ENCODE measurements around the gene KRT83. TPM values are rescaled to one million over a fixed set of nuclear protein-coding genes. Genes with fewer than 3 reads are reported as not detected.
A peak's percentile ranks its signal among the peaks of the same experiment; 100 is the strongest.

Gene KRT83
- total RNA-seq, 2 donors from 2014 or later, result 0.74 TPM; not detected in 1

DNA sequence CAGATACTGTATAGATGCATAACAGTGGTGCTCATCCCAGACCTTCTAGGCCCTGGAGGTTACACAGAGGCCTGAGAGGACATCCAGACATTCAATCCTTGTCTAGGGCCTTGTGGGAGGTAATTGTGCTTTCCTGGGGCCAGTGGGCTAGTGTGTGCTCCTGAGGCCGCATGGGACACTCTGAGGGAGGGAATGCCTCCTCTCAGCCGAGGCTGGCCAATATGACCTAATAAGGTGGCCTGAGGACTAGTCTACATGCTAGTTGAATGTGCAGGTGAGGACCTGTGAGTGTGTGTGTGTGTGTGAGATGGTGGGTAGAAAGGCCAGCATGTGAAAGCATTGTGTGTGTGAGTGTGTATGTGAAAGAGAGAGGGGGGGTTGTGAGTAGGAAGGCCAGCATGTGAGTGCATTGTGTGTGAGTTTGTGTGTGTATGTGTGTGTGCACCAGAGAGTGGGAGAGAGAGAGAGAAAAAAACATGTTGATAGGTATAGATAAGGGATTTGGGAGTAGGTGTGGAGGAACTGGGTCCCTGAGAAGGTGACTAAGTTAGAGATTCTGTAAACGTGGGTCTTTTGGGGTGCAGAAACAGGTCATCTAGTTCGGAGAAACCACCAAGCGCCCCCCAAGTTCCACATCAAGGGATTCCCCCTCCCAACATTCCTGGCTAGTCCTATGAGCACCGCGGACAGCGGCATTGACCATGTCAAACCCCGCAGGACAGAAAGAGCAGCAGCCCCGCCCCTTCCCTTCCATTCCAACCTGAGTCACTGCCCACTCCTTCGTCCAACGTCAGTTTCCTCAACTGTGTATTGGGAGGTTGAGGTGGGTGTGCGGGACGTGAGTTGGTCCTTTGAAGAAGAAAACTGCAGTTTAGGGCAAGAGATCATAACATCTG lies 20.2 kb downstream of the KRT83 start:
- H3K27ac ChIP-seq, result no peak overlapping the region
- no peaks in the 10 kb centered on the region for H3K27me3 ChIP-seq (replicated peaks; ENCODE audit: insufficient read depth)
- 67% methylated on average over 14 of the region's 14 CpGs for WGBS
- H3K36me3 ChIP-seq, result no peaks in the 10 kb centered on the region
- intact Hi-C loops (cut with DNase I), result no loop called here
- no peaks in the 10 kb centered on the region for H3K9me3 ChIP-seq
- no peaks in the 10 kb centered on the region for H3K4me1 ChIP-seq (replicated peaks)
- TF ChIP-seq POLR2A (IDR thresholded peaks at IDR 0.05), result no peak
- TF ChIP-seq, protein P1, sequence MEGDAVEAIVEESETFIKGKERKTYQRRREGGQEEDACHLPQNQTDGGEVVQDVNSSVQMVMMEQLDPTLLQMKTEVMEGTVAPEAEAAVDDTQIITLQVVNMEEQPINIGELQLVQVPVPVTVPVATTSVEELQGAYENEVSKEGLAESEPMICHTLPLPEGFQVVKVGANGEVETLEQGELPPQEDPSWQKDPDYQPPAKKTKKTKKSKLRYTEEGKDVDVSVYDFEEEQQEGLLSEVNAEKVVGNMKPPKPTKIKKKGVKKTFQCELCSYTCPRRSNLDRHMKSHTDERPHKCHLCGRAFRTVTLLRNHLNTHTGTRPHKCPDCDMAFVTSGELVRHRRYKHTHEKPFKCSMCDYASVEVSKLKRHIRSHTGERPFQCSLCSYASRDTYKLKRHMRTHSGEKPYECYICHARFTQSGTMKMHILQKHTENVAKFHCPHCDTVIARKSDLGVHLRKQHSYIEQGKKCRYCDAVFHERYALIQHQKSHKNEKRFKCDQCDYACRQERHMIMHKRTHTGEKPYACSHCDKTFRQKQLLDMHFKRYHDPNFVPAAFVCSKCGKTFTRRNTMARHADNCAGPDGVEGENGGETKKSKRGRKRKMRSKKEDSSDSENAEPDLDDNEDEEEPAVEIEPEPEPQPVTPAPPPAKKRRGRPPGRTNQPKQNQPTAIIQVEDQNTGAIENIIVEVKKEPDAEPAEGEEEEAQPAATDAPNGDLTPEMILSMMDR (IDR thresholded peaks at IDR 0.05), result no peak
- no peak for TF ChIP-seq POLR2AphosphoS5 (IDR thresholded peaks at IDR 0.05)
- no peak overlapping the region for H3K4me3 ChIP-seq
- DNase-seq (ENCODE audit: low spot score), result no peak

DNA sequence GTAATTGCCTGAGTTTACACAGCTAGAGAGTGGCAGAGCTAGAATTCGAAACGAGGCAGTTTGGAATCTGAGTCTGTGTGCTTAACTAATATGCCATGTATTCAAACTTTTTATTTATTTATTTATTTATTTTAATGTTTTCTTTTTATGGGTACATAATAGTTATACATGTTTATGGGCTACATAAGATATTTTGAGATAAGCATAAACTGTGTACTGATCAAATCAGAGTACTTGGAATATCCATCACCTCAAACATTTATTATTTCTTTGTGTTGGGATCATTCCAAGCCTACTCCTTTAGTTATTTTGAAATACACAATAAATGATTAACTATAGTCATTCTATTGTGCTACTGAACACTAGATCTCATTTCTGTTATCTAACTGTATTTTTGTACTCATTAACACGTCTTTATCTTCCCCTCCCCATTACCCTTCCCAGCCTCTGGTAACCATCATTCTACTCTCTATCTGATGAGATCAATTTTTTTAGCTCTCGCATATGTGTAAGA lies 22.5 kb downstream of the KRT83 start:
- intact Hi-C loops (cut with DNase I), result no loop called here
- Histone ChIP-seq H3K4me1 (replicated peaks) (no peaks in the 10 kb centered on the region), H3K27me3 (replicated peaks; ENCODE audit: insufficient read depth) (peaks cover 2% of the 10 kb centered on the region), H3K27ac (no peak overlapping the region), H3K36me3 (no peaks in the 10 kb centered on the region), H3K9me3 (no peaks in the 10 kb centered on the region), H3K4me3 (no peak overlapping the region)
- TF ChIP-seq, protein P1 (IDR thresholded peaks at IDR 0.05), result no peak
- TF ChIP-seq POLR2AphosphoS5 (IDR thresholded peaks at IDR 0.05), result peak; percentile 17
- TF ChIP-seq POLR2A (IDR thresholded peaks at IDR 0.05), result no peak
- WGBS, result 35% methylated on average over 4 of the region's 4 CpGs
- no peak for DNase-seq (ENCODE audit: low spot score)

DNA sequence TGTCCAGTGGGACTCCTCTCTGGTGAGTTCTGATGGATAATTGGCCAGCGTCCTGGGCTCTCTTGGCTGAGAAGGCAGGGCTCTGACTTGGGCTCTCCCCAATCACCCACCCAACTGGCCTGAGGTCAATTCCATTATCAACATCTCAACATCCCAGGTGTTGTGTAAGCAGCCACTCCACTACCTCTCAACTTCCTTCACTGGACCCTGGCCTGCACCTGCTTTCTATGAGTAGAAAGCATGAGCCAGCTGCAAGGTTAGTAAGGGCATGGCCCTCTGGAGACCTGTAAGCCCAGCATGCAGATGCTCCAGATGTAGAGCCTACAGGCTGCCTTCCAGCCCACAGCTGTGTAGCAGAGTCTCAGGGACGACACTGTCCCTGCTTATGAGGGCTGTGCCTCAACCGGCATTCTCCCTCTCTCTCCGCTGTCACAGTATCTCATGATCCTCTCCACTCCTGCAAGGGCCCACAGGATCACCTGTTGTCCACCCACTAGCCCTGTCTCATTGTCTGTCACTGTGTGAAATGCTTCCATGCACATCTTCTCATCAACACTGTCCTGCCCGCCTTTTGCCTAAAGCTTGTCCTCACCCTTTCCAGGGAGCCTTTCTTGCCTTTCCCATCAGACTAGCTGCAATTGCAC lies 24.5 kb downstream of the KRT83 start:
- WGBS, result 96% methylated on average over 4 of the region's 5 CpGs
- H3K9me3 ChIP-seq, result no peaks in the 10 kb centered on the region
- H3K4me1 ChIP-seq (replicated peaks), result no peaks in the 10 kb centered on the region
- peaks cover 2% of the 10 kb centered on the region for H3K27me3 ChIP-seq (replicated peaks; ENCODE audit: insufficient read depth)
- intact Hi-C loops (cut with DNase I), result no loop called here
- H3K36me3 ChIP-seq, result no peaks in the 10 kb centered on the region
- no peak for DNase-seq (ENCODE audit: low spot score)
- TF ChIP-seq, protein P1 (IDR thresholded peaks at IDR 0.05), result no peak
- no peak for TF ChIP-seq POLR2AphosphoS5 (IDR thresholded peaks at IDR 0.05)
- TF ChIP-seq POLR2A (IDR thresholded peaks at IDR 0.05), result no peak
- H3K4me3 ChIP-seq, result no peak overlapping the region
- no peak overlapping the region for H3K27ac ChIP-seq

DNA sequence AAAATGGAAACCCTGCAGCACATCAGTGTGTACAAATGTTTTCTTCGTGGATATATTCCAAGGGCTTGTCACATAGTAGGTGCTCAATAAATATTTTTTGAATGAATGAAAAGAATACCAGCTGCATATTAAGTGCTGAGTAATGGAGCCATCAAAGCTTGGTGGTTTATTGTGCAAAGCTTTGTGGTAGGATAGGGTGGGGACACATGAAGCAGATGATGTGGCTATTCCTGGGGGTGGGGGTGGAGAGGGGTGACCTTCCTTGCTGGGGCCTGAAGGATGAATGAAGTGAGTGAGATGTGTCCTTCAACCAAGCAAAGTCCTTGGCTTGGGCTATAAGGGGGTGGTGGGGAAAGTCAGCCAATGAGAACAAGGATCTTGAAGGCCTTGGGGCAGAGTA lies 25.5 kb downstream of the KRT83 start:
- DNase-seq (ENCODE audit: low spot score), result no peak
- WGBS, result 83% methylated on average over 1 of the region's 1 CpG
- Histone ChIP-seq H3K36me3 (no peaks in the 10 kb centered on the region), H3K4me1 (replicated peaks) (no peaks in the 10 kb centered on the region), H3K9me3 (no peaks in the 10 kb centered on the region), H3K27ac (no peak overlapping the region), H3K27me3 (replicated peaks; ENCODE audit: insufficient read depth) (peaks cover 2% of the 10 kb centered on the region), H3K4me3 (no peak overlapping the region)
- TF ChIP-seq POLR2A (IDR thresholded peaks at IDR 0.05), result no peak
- TF ChIP-seq POLR2AphosphoS5 (IDR thresholded peaks at IDR 0.05), result no peak
- intact Hi-C loops (cut with DNase I), result no loop called here

DNA sequence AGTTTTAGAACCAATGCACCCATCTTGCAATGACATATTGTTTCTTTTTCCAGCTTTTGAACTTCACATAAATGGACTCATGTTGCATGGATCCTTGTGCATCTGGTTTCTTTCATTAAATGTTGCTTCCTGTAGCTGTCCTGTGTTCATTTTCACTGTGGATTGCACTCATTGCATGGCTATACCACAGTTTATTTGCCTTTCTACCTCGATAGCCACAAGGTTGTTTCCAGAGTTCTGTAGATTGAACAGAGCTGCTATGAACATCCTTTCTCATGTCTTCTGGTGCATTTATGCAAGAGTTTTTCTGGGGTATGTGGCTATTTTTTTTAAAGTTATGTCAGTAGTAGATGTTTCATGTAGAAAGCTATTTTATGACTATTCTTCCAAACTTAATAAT lies 26.4 kb downstream of the KRT83 start:
- H3K36me3 ChIP-seq, result no peaks in the 10 kb centered on the region
- TF ChIP-seq, protein P1 (IDR thresholded peaks at IDR 0.05), result no peak
- TF ChIP-seq POLR2A (IDR thresholded peaks at IDR 0.05) (no peak), POLR2AphosphoS5 (IDR thresholded peaks at IDR 0.05) (no peak)
- no peak for DNase-seq (ENCODE audit: low spot score)
- no peak overlapping the region for H3K4me3 ChIP-seq
- 25% methylated on average over 1 of the region's 1 CpG for WGBS
- H3K9me3 ChIP-seq, result no peaks in the 10 kb centered on the region
- H3K4me1 ChIP-seq (replicated peaks), result no peaks in the 10 kb centered on the region
- peaks cover 2% of the 10 kb centered on the region for H3K27me3 ChIP-seq (replicated peaks; ENCODE audit: insufficient read depth)
- H3K27ac ChIP-seq, result no peak overlapping the region
- intact Hi-C loops (cut with DNase I), result no loop called here

Measured in prostate gland (tissue), 2 donors.